GM21381 (cell line): ENCODE measurements around the gene UBE2G2.

ENCODE experiments used
- ATAC-seq: cut with Tn5 transposase; IDR thresholded peaks from one replicate; pipeline ENCODE4 v1.9.1; 2021; ENCODE audit warnings: mild to moderate bottlenecking, moderate library complexity; ENCODE audit not compliant: unreplicated experiment

The UBE2G2 gene

GRCh38 chr21:44801468-44802395, at the start of gene UBE2G2:
Gene UBE2G2, minus strand, starts transcription at chr21:44801820. Its CDS starts 72 bp downstream, at chr21:44801748.
- ATAC-seq = peak; percentile 86

GRCh38 chr21:44850905-44851657, 49.5 kb upstream of the UBE2G2 start:
- no peak for ATAC-seq

DNA sequence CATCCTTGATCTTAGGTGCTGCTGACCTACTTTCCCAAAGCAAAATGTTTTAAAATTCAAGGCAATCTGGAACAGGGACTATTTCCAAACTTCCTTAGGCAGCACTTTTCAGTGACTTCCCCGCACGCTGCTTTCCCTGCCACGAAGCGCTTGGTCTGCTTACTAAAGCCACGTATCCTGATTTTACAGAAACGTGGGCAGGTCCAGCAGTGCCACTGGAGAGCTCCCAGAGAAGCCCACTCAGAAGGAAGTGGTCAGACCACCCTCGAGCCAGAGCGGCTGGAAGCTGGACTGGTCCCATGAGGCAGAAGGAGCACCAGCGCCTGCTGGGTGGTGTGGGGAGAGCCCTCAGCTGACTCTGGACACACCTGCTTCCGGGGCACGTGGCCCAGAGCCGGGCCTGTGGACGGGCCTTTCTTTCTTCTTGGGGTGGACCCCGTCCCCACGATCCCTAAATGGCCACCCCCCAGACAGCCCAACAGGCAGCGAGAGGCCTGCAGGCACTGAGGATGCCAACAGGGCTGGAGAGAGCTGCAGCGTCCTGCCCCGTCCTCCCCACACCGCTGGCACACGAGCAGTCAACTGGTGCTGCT, 48.7 kb upstream of the UBE2G2 start:
- ATAC-seq = no peak

DNA sequence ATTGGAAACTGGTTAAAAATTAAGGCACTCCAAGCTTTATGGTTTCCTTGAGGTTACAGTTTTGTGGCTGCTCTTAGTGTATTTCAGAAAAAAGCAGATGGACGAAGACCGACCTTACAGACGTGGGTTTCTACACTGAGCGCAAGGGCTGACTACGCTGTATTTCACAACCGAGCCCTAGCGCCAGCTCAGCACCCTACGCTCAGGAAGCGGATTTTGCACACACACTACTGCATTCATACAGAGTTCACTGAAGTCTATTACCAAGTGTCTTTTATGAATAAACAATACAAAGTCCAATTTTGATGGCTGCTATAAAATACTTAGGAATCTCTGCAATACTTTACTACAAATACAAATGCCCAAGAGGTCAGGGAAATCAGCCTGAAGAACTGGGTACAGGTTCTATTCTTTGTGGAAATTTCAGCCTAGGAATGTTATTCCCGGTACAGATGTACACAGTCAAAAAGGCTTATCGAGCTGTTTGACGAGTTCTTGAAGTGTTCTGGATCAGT, 48.1 kb upstream of the UBE2G2 start:
- no peak for ATAC-seq

DNA sequence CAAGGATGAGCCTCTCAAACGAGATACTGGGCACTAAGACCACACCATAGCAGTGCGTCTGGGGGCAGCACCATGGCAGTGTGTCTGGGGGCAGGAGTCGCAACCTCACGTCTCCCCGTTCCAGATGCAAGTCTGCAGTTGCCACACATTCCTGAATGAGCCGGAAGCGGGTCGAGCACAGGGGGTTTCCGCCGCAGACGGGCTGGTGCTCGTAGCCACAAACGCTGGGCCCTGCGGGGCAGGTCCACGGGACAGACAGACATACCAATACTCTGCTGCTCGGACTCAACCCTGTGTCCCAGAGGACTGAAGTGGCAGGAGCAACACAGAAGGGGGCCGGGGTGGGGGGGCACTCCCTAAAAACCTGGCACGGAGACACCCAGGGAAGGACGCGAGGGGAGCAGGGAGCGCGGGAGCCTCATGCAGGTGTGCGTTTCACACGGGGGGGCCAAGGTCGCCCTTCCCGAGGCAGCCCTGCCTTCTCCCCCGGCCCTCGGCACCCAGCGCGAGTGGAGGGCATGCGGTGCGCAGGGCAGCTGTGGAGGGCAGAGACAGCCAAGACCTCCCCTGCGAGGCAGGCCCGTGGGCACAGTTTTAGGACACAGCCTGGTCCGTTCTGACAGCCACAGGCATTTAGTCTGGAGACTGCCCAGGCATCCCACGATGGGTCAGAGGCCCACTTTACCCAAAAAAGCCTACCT, 47.4 kb upstream of the UBE2G2 start:
- no peak for ATAC-seq

DNA sequence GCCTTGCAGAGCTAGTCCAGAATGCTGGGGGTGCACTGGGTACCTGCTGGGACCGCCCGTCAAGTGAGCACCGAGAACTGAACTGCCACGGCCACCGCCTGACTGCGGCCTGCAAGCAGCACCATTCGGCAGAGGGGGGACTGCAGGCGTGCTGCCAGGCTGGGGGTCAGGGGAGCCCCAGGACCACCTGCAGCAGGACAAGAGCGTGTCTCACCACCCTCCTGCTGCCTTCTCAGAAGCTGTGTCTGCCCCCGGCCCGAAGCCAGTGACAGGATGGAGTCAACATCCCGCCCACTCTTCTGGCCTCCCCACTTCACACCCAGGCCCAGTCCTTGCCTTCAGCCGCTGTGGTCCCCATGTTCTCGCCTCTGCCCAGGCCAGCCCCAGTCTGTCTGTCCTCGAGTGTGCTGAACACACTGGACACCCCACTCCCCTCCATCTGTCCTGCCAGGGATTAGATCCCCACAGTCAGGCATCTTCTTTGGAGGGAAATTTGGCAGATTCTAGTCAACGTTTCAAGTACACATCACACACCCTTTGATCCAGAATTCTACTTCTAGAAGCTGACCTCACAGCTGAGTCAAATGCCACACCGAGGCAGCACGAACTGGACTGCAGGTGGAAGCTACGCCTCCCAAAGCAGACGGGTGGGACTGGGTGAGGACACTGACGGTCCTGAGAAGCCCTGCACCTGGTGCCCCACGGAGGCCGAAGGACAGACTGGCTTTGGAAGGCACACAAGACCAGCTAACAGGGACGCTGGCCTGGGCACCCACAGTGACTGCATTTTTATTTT, 45.8 kb upstream of the UBE2G2 start:
- ATAC-seq = no peak

GRCh38 chr21:44846485-44847260, 45.1 kb upstream of the UBE2G2 start:
- no peak for ATAC-seq

GRCh38 chr21:44846224-44846484, 44.5 kb upstream of the UBE2G2 start:
- no peak for ATAC-seq

DNA sequence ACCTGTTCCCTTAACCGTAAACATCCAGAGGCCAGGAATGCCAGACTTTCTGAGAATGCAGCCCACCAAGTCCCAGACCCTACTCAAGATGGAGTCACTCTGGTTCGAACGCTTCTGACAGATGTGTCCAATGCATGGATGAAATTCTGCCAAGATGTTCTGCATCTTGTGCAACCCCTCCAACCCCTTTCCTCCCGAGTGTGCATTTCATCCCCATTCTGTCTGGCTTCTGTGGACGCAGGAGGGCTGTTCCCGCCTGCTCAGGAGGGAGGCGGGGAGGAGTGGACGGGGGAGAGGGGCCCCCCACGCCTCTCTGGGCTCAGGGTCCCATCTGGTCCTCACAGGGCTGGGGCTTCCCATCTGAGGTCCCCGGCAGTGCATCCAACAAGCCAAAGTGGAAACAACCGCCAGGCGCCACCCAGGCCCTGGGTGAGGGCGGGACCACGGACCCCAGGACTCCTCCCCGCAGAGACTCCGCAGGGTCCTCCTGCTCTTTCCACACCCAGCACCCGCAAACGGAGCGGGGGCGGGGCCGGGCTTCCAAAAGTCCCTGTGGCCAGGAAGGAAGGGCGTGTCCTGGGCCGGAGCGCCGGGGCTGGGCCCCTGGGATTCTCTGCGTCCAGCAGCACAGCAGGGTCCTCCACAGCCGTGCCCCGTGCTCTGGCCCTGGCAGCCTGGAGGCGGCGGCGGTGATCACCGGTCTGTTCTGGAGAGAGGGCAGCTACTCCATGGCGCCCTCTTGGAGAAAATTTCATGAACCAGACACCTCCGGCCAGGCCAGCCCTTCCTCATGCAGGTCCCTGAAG, 44.0 kb upstream of the UBE2G2 start:
- no peak for ATAC-seq

GRCh38 chr21:44844256-44844655, 42.6 kb upstream of the UBE2G2 start:
- no peak for ATAC-seq

- ATAC-seq = no peak
Observed at GRCh38 chr21:44842721-44843445, 41.3 kb upstream of the UBE2G2 start.

- ATAC-seq = no peak
Observed at GRCh38 chr21:44842087-44842486, 40.5 kb upstream of the UBE2G2 start.

- no peak for ATAC-seq
Observed at GRCh38 chr21:44840771-44841170, 39.2 kb upstream of the UBE2G2 start.

- ATAC-seq = no peak
Observed at GRCh38 chr21:44838951-44839350, 37.3 kb upstream of the UBE2G2 start.

DNA sequence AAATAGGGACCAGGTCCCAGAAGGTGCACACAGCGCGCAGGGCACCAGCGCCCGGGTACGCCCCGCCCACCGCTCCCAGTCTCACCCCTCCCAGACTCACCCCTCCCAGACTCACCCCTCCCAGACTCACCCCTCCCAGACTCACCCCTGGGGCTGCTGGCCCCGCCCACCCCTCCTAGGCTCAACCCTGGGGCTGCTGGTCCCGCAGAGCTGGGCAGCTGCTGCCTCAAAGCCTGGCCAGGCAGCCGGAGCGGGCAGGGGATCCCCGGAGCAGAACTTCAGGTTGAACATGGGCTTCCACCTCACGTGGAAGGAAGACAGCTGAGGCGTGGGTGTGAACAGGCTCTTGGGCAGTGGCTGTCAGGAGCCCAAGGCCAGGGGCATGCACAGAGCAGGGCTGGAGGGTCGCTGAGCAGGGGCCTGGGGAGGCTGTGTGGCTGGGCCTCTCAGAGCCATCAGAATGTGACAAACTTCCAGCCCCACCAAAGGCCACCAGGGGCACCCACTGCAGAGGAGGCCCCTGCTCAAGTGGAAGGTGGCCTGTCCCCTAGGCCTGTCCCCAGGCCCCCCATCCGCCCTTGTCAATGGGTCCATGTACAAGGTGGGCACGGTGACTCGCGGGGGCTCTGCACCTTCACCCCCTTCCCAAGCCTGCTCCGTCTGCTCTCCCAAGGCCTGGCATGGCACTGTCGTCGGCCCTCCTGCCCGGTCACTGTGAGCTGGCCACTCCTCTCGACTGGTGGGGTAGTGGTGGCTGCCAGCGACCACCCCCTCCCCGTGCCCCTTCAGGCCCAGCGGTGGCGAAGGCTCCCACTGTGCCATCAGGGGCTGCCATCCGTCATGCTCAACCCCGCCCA, 36.6 kb upstream of the UBE2G2 start:
- no peak for ATAC-seq

GRCh38 chr21:44837537-44837936, 35.9 kb upstream of the UBE2G2 start:
- no peak for ATAC-seq
